DOHH2 (cell line): Measurements from ENCODE around the gene LENG8.
"Not testable (repeated sequence)": the region's sequence is repeated elsewhere in the genome, so short reads cannot be mapped to it uniquely, and the experiment has no call there.

Experiments used
- H3F3A ChIP-seq: fragments of 200-600 bp; sonication (generic), shearing (Covaris generic); 2 replicates; pipeline ENCODE4 v1.6.0; 2016; ENCODE audit warnings: antibody characterized with exemption, mild to moderate bottlenecking; ENCODE audit not compliant: control insufficient read depth, insufficient read depth
- H3K27ac ChIP-seq: fragments of 200-600 bp; sonication (generic); 2 replicates; pipeline ENCODE4 v1.5.1; 2014; ENCODE audit warnings: low read depth, mild to moderate bottlenecking, low read length, moderate library complexity
- H3K27me3 ChIP-seq: fragments of 200-600 bp; sonication (generic); 2 replicates; pipeline ENCODE4 v1.6.1; 2014; ENCODE audit warnings: mild to moderate bottlenecking, low read length, mixed read lengths; ENCODE audit not compliant: control insufficient read depth
- H3K36me3 ChIP-seq: fragments of 200-600 bp; sonication (generic); 2 replicates; pipeline ENCODE4 v1.6.1; 2014; ENCODE audit warnings: mild to moderate bottlenecking, low read length, moderate library complexity, mixed read lengths; ENCODE audit not compliant: control insufficient read depth
- H3K4me1 ChIP-seq: fragments of 200-600 bp; sonication (generic); 2 replicates; pipeline ENCODE4 v1.6.1; 2014; ENCODE audit warnings: mild to moderate bottlenecking, low read length, mixed read lengths; ENCODE audit not compliant: control insufficient read depth
- H3K4me2 ChIP-seq: fragments of 200-600 bp; sonication (generic); 2 replicates; pipeline ENCODE4 v1.6.0; 2014; ENCODE audit warnings: mild to moderate bottlenecking, low read length, moderate library complexity
- H3K4me3 ChIP-seq: fragments of 200-600 bp; sonication (generic); 2 replicates; pipeline ENCODE4 v1.5.1; 2014; ENCODE audit warnings: mild to moderate bottlenecking, low read length, mixed read lengths
- H3K79me2 ChIP-seq: fragments of 200-600 bp; sonication (generic); 2 replicates; pipeline ENCODE4 v1.6.1; 2014; ENCODE audit warnings: mild to moderate bottlenecking, low read length, mixed read lengths; ENCODE audit not compliant: control insufficient read depth
- H3K9me2 ChIP-seq: fragments of 200-600 bp; sonication (generic); replicated peaks from 2 replicates; pipeline ENCODE4 v1.6.1; 2014; ENCODE audit warnings: mild to moderate bottlenecking, low read length, mixed read lengths; ENCODE audit not compliant: control insufficient read depth
- H3K9me3 ChIP-seq: fragments of 200-600 bp; sonication (generic); 2 replicates; pipeline ENCODE4 v1.6.1; 2014; ENCODE audit warnings: antibody characterized with exemption, low read length, mixed read lengths; ENCODE audit not compliant: control insufficient read depth, insufficient read depth
- H4K20me1 ChIP-seq: fragments of 200-600 bp; sonication (generic); 2 replicates; pipeline ENCODE4 v1.6.0; 2014; ENCODE audit warnings: low read depth, mild to moderate bottlenecking, antibody characterized with exemption, low read length, moderate library complexity; ENCODE audit not compliant: control insufficient read depth, insufficient read depth
- CTCF ChIP-seq: fragments of 200-600 bp; sonication (generic); IDR thresholded peaks from one replicate; pipeline ENCODE4 v1.5.1; 2014; ENCODE audit warnings: antibody characterized with exemption, mild to moderate bottlenecking, low read depth, low read length; ENCODE audit not compliant: poor library complexity, severe bottlenecking
- EZH2phosphoT487 ChIP-seq: fragments of 200-600 bp; sonication (generic); IDR thresholded peaks from 2 replicates; pipeline ENCODE4 v1.6.1; 2017; ENCODE audit warnings: borderline replicate concordance, mild to moderate bottlenecking, antibody characterized with exemption, low read length, moderate library complexity, mixed read lengths

Gene LENG8

DNA sequence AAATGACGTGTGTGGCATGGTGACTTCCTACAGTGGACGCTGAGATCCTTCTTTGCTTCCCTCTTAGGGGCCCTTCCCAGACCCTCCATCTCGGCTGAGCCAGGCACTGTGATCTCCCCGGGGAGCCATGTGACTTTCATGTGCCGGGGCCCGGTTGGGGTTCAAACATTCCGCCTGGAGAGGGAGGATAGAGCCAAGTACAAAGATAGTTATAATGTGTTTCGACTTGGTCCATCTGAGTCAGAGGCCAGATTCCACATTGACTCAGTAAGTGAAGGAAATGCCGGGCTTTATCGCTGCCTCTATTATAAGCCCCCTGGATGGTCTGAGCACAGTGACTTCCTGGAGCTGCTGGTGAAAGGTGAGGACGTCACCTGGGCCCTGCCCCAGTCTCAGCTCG is 58.8 kb downstream of the LENG8 start:
- H3K79me2 ChIP-seq = no peaks in the 10 kb centered on the region
- H3K4me3 ChIP-seq = no peak overlapping the region
- H3K4me1 ChIP-seq = peaks cover 29% of the 10 kb centered on the region
- no peaks in the 10 kb centered on the region for H4K20me1 ChIP-seq
- no peak overlapping the region for H3K27ac ChIP-seq
- peak overlapping the region; percentile 59 for H3K4me2 ChIP-seq
- no peaks in the 10 kb centered on the region for H3K36me3 ChIP-seq
- TF ChIP-seq CTCF (no peak), EZH2phosphoT487 (no peak)
- H3F3A ChIP-seq = no peaks in the 10 kb centered on the region
- H3K9me2 ChIP-seq = no peaks in the 10 kb centered on the region
- no peaks in the 10 kb centered on the region for H3K9me3 ChIP-seq
- H3K27me3 ChIP-seq = peaks cover 9% of the 10 kb centered on the region

DNA sequence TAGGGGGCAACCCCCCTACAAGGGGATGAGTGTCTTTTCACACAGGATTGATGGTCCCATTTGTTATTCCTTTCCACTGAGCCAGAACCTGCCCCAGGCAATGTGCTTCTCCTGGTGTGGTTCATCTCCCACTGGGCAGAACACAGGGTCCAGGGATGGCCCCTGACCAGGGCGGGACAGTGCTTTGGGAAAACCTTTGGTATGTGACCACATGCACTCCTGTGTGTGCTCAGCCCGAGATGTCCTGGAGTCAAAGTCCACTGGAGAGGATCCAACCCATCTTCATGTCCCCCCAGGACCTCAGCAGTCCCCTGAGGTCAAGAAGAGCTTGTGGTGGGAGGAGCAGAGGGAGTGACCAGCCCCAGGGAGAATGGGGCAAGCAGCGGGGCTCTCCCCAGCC is 59.5 kb downstream of the LENG8 start:
- H3K4me3 ChIP-seq, H3K36me3 ChIP-seq, H3F3A ChIP-seq, H3K27me3 ChIP-seq, H3K9me3 ChIP-seq, H4K20me1 ChIP-seq, H3K79me2 ChIP-seq, H3K9me2 ChIP-seq, H3K27ac ChIP-seq: not testable (repeated sequence)
- Histone ChIP-seq H3K4me2 (peak overlapping the region; percentile 59; the same call in 1 of the 2 replicates), H3K4me1 (peaks cover 26% of the 10 kb centered on the region)

GRCh38 chr19:54509200-54509940 is 60.4 kb downstream of the LENG8 start:
- H3K4me3 ChIP-seq, H3K27me3 ChIP-seq, H3K4me2 ChIP-seq, H4K20me1 ChIP-seq, H3K27ac ChIP-seq, H3K9me3 ChIP-seq, H3K79me2 ChIP-seq, H3F3A ChIP-seq, H3K36me3 ChIP-seq, H3K9me2 ChIP-seq: not testable (repeated sequence)
- peaks cover 26% of the 10 kb centered on the region for H3K4me1 ChIP-seq
